Activated B cell treated with CpG ODN at 0.5 μM for 24 hours (primary cell): ENCODE measurements around the gene PPP1R12B. TPM values are rescaled to one million over a fixed set of nuclear protein-coding genes. Genes with fewer than 3 reads are reported as not detected.
"Not testable (repeated sequence)": the region's sequence is repeated elsewhere in the genome, so short reads cannot be mapped to it uniquely, and the experiment has no call there.

Experiments used
- ATAC-seq: fragments of 200-7000 bp; cut with Tn5 transposase; one replicate; pipeline ENCODE4 v1.10.0; 2021; ENCODE audit warnings: low read depth, mild to moderate bottlenecking, moderate library complexity
- CTCF ChIA-PET: fragments of 350-600 bp; sonication (Branson Sonifier 250); formaldehyde crosslinking; loops from one replicate; lab custom pipeline; 2021; ENCODE audit warnings: antibody characterized with exemption; lab: Charles Lee
- POLR2A ChIA-PET: fragments of 350-600 bp; sonication (Branson Sonifier 250); formaldehyde crosslinking; loops from one replicate; lab custom pipeline; 2021; ENCODE audit warnings: antibody characterized with exemption; lab: Charles Lee
- DNase-seq: peaks from one replicate; pipeline ENCODE4 v3.0.0; 2022
- H3K27ac Mint-ChIP-seq: one replicate; pipeline ENCODE4 v1.8.0; 2020; ENCODE audit warnings: mixed read lengths
- H3K27me3 Mint-ChIP-seq: one replicate; pipeline ENCODE4 v1.8.0; 2021; ENCODE audit warnings: mixed read lengths
- H3K36me3 Mint-ChIP-seq: one replicate; pipeline ENCODE4 v1.8.0; 2021; ENCODE audit warnings: low read depth, mixed read lengths
- H3K4me1 Mint-ChIP-seq: one replicate; pipeline ENCODE4 v1.8.0; 2021; ENCODE audit warnings: mixed read lengths
- H3K4me3 Mint-ChIP-seq: one replicate; pipeline ENCODE4 v1.8.0; 2020; ENCODE audit warnings: mild to moderate bottlenecking, mixed read lengths
- H3K9me3 Mint-ChIP-seq: one replicate; pipeline ENCODE4 v1.8.0; 2020; ENCODE audit warnings: mixed read lengths
- intact Hi-C: fragments of 100-400 bp; cut with micrococcal nuclease; formaldehyde crosslinking; loops from one replicate; pipeline ENCODE4 v1.15.1; 2024
- total RNA-seq: library from RNA; stranded (reverse); gene quantifications from 2 replicates; pipeline ENCODE4 v1.2.3, GENCODE V29; 2022
- TF ChIP-seq, protein P1 (sequence below): fragments of 200-600 bp; IDR thresholded peaks from one replicate; pipeline ENCODE4 v1.8.0; 2022; ENCODE audit warnings: antibody characterized with exemption, mild to moderate bottlenecking

PPP1R12B gene
- total RNA-seq, 1 donor from 2014 or later = 25.7 TPM

DNA sequence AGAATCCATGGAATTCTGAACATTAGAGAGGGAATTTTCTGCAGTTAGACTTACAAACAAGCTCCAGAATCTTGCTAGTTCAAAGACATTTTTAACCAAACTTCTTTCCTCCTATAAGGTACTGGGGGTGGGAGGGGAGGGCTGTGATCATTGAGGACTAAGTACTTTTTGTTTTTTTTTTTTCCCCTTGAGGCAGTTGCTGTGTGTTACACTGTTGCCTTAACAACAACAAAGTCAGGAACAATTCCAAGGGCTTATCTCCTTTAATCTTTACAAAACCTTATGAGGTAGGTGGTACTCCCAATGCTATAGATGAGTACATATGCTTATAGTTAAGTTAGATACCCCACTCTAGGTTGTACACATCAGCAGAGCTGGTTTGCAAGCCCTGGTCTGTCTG, 62.9 kb downstream of the PPP1R12B start:
- Mint-ChIP-seq H3K36me3 (no peaks in the 10 kb centered on the region), H3K27ac (no peak overlapping the region), H3K27me3 (no peaks in the 10 kb centered on the region), H3K4me3 (no peak overlapping the region), H3K9me3 (no peaks in the 10 kb centered on the region), H3K4me1 (peaks cover 4% of the 10 kb centered on the region)
- ATAC-seq (no peak), DNase-seq (no peak)
- ChIA-PET POLR2A (interaction anchor here (0.7 kb wide), 1 partner anchor 529 kb away, joined by 11 read pairs; no protein-coding TSS in a partner anchor), CTCF (no interaction called here)
- TF ChIP-seq, protein P1, sequence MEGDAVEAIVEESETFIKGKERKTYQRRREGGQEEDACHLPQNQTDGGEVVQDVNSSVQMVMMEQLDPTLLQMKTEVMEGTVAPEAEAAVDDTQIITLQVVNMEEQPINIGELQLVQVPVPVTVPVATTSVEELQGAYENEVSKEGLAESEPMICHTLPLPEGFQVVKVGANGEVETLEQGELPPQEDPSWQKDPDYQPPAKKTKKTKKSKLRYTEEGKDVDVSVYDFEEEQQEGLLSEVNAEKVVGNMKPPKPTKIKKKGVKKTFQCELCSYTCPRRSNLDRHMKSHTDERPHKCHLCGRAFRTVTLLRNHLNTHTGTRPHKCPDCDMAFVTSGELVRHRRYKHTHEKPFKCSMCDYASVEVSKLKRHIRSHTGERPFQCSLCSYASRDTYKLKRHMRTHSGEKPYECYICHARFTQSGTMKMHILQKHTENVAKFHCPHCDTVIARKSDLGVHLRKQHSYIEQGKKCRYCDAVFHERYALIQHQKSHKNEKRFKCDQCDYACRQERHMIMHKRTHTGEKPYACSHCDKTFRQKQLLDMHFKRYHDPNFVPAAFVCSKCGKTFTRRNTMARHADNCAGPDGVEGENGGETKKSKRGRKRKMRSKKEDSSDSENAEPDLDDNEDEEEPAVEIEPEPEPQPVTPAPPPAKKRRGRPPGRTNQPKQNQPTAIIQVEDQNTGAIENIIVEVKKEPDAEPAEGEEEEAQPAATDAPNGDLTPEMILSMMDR = no peak
- intact Hi-C loops = no loop called here

DNA sequence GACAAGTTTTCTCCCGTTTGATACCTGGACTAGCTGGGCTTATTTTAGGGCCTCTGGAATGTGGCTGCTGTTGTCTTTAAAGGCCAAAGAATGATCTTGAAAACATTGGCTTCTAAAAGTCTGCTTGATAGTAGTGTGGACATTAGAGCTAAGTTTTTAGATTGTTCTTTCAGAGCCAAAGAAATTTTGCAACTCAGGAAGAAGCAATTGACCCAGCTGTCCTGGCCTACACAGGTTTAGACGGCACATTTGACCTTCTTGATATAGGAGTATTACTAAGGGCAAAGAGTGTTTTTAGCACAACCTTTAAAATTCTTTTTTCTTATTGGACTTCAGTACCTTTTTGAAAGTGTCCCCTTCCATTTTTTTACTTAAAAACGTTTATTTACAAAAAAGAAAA, 63.9 kb downstream of the PPP1R12B start:
- DNase-seq, ATAC-seq, H3K4me1 Mint-ChIP-seq, H3K36me3 Mint-ChIP-seq, intact Hi-C loops, H3K27ac Mint-ChIP-seq, H3K9me3 Mint-ChIP-seq, CTCF ChIA-PET, H3K4me3 Mint-ChIP-seq, POLR2A ChIA-PET, H3K27me3 Mint-ChIP-seq: not testable (repeated sequence)

DNA sequence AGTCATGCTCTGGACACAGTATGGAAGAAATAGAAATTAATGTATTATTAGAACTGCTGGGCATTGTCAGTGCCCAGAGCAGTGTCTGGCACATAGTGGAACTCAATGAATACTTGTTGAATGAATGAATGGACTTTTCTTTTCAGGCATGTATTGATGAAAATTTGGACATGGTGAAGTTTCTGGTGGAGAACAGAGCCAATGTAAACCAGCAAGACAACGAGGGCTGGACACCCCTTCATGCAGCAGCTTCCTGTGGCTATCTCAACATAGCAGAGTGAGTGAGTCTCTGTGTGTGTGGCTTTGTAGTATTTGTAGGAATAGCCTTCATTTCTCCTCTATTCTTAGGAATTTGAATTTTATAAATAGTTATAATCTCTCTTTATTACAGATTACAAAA, 68.1 kb downstream of the PPP1R12B start:
- peaks cover 3% of the 10 kb centered on the region for H3K36me3 Mint-ChIP-seq
- no peaks in the 10 kb centered on the region for H3K9me3 Mint-ChIP-seq
- ATAC-seq (no peak), DNase-seq (no peak)
- TF ChIP-seq, protein P1 = no peak
- no peak overlapping the region for H3K27ac Mint-ChIP-seq
- H3K4me1 Mint-ChIP-seq = no peaks in the 10 kb centered on the region
- ChIA-PET POLR2A (no interaction called here), CTCF (no interaction called here)
- intact Hi-C loops = no loop called here
- no peaks in the 10 kb centered on the region for H3K27me3 Mint-ChIP-seq
- H3K4me3 Mint-ChIP-seq = no peak overlapping the region

DNA sequence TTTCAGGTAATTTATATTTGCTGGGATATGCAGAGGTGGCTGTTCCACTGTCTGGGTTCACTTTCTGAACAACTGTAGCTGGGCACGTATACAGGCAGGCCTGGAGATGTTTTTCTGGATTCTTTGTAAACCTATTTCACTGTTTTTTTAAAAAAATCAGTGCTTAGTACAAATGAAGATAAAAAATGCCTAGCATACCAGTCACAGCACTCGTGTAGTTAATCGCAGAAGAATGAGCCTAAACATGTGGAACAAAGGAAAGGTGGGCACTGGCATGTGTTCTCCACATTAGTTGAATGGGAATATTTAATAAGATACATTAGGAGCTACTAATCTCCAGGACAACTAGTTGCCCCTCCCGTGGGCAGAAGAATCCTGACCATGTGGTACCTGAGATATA, 68.6 kb downstream of the PPP1R12B start:
- CTCF ChIA-PET, POLR2A ChIA-PET, H3K9me3 Mint-ChIP-seq: not testable (repeated sequence)

DNA sequence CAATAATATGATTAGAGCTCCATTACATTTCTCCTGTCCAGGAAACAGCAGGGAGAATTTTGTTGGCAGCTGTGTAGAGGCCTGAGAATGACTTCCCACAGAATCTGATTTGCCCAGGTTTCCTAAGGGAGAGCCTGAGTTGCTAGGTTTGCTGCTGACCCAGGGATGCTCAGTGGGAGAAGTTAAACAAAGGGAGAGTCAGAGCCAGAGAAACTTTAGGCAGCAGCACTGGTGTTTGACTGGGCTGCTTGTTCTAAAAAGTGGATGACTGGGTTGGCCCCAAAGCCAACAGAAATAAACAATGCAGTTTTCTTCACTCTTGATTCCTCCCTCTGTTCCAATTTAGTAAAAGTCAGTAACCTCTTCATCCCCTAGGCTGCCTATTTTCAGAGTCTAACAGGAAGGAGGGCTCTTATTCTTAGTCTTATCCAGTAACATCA, 69.3 kb downstream of the PPP1R12B start:
- H3K27me3 Mint-ChIP-seq, POLR2A ChIA-PET, DNase-seq, H3K27ac Mint-ChIP-seq, H3K4me1 Mint-ChIP-seq, H3K9me3 Mint-ChIP-seq, H3K36me3 Mint-ChIP-seq, ATAC-seq, H3K4me3 Mint-ChIP-seq, CTCF ChIA-PET, intact Hi-C loops: not testable (repeated sequence)

More for the DNA sequence above, 68.6 kb downstream of the PPP1R12B start:
- H3K27ac Mint-ChIP-seq, H3K36me3 Mint-ChIP-seq, ATAC-seq, H3K4me3 Mint-ChIP-seq, DNase-seq, H3K27me3 Mint-ChIP-seq, intact Hi-C loops, H3K4me1 Mint-ChIP-seq: not testable (repeated sequence)

DNA sequence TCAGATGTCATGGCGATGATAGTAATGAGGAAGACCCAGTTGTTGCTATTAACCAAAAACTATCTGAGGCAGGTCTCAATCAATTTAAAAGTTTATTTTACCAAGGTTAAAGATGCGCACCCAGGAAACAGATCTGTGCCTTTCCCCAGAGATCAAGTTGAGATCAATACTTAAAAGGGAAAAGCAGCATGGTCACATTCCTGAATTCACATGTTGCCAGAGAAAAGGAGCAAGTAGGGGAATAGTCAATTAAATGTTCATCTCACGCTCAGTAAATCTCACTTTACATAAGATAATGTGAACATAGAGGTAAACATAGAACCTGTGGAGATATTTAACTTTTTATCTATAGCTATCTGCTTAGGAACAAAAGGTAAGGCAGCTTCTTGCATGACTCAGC, 71.2 kb downstream of the PPP1R12B start:
- H3K4me1 Mint-ChIP-seq, DNase-seq, ATAC-seq, H3K9me3 Mint-ChIP-seq, POLR2A ChIA-PET, CTCF ChIA-PET, intact Hi-C loops, H3K27me3 Mint-ChIP-seq, H3K27ac Mint-ChIP-seq, H3K4me3 Mint-ChIP-seq: not testable (repeated sequence)
- H3K36me3 Mint-ChIP-seq = peaks cover 14% of the 10 kb centered on the region

DNA sequence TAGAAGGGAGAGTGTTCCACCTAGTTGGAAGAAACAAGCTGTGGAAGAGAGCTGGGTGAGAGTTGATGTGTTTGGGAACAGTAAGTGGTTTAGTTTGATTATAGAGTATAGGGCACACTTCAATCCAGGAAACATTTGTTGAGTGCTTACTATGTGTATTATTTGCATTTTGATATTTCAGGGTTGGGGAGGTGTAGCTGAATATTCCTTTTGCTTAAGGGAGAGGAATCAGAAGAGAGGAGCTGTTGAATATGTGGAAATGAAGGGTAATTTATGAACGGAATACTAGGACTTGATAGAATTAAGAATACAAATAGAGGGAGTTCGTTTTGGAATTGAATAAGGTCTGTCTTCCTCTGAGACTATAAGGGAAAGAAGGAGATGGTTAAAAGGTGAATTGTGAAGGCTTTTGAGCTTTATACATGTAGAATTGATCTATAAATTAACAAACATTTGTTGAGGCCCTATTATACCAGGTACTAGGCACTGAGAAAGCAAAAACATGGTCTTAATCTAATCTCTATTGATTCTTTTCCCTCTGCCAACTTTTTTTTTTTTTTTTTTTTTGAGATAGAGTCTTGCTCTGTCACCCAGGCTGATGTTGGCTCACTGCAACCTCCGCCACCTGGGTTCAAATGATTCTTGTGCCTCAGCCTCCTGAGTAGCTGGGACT, 72.1 kb downstream of the PPP1R12B start:
- POLR2A ChIA-PET, H3K4me3 Mint-ChIP-seq, ATAC-seq, H3K27ac Mint-ChIP-seq, DNase-seq, H3K9me3 Mint-ChIP-seq, H3K27me3 Mint-ChIP-seq, intact Hi-C loops, H3K4me1 Mint-ChIP-seq, CTCF ChIA-PET: not testable (repeated sequence)
- peaks cover 19% of the 10 kb centered on the region for H3K36me3 Mint-ChIP-seq

DNA sequence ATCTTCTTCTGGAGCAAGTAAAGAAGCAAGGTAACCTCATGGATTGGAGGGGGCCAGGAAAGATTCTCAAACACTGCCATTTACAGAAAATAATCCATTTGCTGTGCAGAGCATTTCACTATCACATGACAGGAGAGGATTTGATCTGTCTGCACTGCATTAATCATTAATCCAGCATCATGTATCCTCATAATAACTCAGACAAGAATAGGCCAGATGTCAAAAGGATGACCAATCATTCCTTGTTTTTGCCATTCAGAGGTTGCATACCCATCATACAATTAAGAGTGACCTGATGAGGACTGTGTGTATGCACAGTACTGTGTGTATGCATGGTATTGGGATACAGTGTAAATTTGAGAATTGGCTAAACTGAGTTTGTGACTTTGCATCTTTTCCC, 74.2 kb downstream of the PPP1R12B start:
- H3K27ac Mint-ChIP-seq, DNase-seq, CTCF ChIA-PET, ATAC-seq, H3K27me3 Mint-ChIP-seq, H3K9me3 Mint-ChIP-seq, H3K4me3 Mint-ChIP-seq, H3K4me1 Mint-ChIP-seq, POLR2A ChIA-PET, intact Hi-C loops: not testable (repeated sequence)
- peaks cover 23% of the 10 kb centered on the region for H3K36me3 Mint-ChIP-seq

DNA sequence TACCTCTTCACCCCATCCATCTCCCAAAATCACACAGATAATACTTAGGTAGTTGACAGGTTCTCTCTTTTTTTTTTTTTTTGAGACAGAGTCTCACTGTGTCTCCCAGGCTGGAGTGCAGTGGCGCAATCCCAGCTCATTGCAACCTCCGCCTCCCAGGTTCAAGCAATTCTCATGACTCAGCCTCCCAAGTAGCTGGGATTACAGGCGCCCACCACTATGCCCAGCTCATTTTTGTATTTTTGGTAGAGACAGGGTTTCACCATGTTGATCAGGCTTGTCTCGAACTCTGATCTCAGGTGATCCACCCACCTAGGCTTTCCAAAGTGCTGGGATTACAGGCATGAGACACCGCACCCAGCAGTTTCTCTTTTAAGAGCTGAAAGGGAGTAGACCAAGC, 75.8 kb downstream of the PPP1R12B start:
- H3K27me3 Mint-ChIP-seq, H3K4me3 Mint-ChIP-seq, H3K9me3 Mint-ChIP-seq, H3K27ac Mint-ChIP-seq, H3K4me1 Mint-ChIP-seq, POLR2A ChIA-PET, DNase-seq, ATAC-seq, CTCF ChIA-PET, intact Hi-C loops: not testable (repeated sequence)
- peaks cover 23% of the 10 kb centered on the region for H3K36me3 Mint-ChIP-seq

DNA sequence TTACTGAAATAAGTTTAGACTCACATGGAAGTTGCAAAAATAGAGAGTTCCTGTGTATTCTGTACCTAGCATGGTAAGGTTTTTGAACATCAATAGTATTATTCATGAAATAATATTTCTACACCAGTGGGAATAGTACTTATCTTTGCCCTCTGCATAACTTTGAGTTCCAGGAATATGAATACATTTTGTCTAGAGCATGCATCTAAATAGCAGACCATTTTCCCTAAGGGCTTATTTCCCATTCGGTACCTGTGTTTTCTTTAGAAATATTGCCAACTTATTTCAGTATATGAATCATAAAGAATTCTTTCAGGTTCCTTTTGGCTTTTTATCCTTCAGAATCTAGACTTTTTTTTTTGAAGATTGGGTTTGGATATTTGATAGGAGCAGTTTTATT, 81.6 kb downstream of the PPP1R12B start:
- POLR2A ChIA-PET, H3K9me3 Mint-ChIP-seq, ATAC-seq, DNase-seq, H3K4me3 Mint-ChIP-seq, CTCF ChIA-PET, H3K4me1 Mint-ChIP-seq, H3K27me3 Mint-ChIP-seq, H3K27ac Mint-ChIP-seq, intact Hi-C loops: not testable (repeated sequence)
- peaks cover 64% of the 10 kb centered on the region for H3K36me3 Mint-ChIP-seq

DNA sequence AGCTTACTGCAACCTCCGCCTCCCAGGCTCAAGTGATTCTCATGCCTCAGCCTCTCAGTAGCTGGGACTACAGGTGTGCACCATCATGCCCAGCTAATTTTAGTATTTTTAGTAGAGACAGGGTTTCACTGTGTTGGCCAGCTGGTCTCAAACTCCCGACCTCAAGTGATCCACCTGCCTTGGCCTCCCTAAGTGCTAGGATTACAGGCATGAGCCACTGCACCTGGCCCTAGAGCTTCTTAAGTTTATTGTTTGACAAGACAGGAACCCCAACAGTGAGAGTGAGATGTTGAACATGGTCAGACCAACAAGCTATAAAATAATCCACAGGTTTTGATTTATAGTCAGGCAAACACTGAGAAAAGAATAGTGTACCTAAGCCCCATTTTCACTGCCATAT, 83.8 kb downstream of the PPP1R12B start:
- ATAC-seq, POLR2A ChIA-PET: not testable (repeated sequence)

More for the DNA sequence above, 83.8 kb downstream of the PPP1R12B start:
- H3K27me3 Mint-ChIP-seq, H3K9me3 Mint-ChIP-seq, H3K27ac Mint-ChIP-seq, intact Hi-C loops, CTCF ChIA-PET, H3K4me1 Mint-ChIP-seq, DNase-seq, H3K4me3 Mint-ChIP-seq: not testable (repeated sequence)
- H3K36me3 Mint-ChIP-seq = peaks cover 65% of the 10 kb centered on the region
